Measurements from ENCODE around the gene EPN2. TPM values are rescaled to one million over a fixed set of nuclear protein-coding genes. Genes with fewer than 3 reads are reported as not detected.

Gene EPN2
- polyA plus RNA-seq, 1 donor from 2014 or later: 37.8 TPM

GRCh38 chr17:19291646-19292376 lies 54.6 kb downstream of the EPN2 start:
- no peaks in the 10 kb centered on the region for H3K9me3 ChIP-seq (ENCODE audit: low read length)
- H3K9me2 ChIP-seq (ENCODE audit: insufficient read depth, low read length): no peaks in the 10 kb centered on the region
- no peak overlapping the region for H3K27ac ChIP-seq (ENCODE audit: low read length)
- no peaks in the 10 kb centered on the region for H3K36me3 ChIP-seq (ENCODE audit: insufficient read depth, low read length)
- no peak overlapping the region for H2AFZ ChIP-seq (ENCODE audit: low read depth, low read length)
- no peaks in the 10 kb centered on the region for H3K27me3 ChIP-seq (ENCODE audit: insufficient read depth, low read depth, low read length)
- TF ChIP-seq REST (IDR thresholded peaks at IDR 0.05; ENCODE audit: borderline replicate concordance): no peak
- no peak for TF ChIP-seq SMC3 (conservative IDR thresholded peaks at IDR 0.05; ENCODE audit: poor library complexity)
- no peak for TF ChIP-seq POLR2AphosphoS5 (IDR thresholded peaks at IDR 0.05)
- TF ChIP-seq EZH2 (IDR thresholded peaks at IDR 0.05; ENCODE audit: borderline replicate concordance, insufficient read depth, low read length, poor library complexity, severe bottlenecking): no peak
- no peak for TF ChIP-seq CTCF (IDR thresholded peaks at IDR 0.05; ENCODE audit: poor library complexity, severe bottlenecking)
- no peak for TF ChIP-seq MXI1 (conservative IDR thresholded peaks at IDR 0.05; ENCODE audit: poor library complexity, severe bottlenecking)
- no peak for TF ChIP-seq RAD21 (conservative IDR thresholded peaks at IDR 0.05)
- TF ChIP-seq TAF1 (IDR thresholded peaks at IDR 0.05; ENCODE audit: low read depth): no peak
- no peak for TF ChIP-seq EP300 (conservative IDR thresholded peaks at IDR 0.05; ENCODE audit: poor library complexity, severe bottlenecking)
- no peak overlapping the region for H3K9ac ChIP-seq (ENCODE audit: low read length)
- no peak overlapping the region for H3K4me2 ChIP-seq (ENCODE audit: low read length)
- H3K79me2 ChIP-seq (replicated peaks; ENCODE audit: insufficient read depth, low read length): no peaks in the 10 kb centered on the region
- no peaks in the 10 kb centered on the region for H4K20me1 ChIP-seq (ENCODE audit: insufficient read depth)
- no peaks in the 10 kb centered on the region for H3F3A ChIP-seq (ENCODE audit: insufficient read depth, low read length, poor library complexity, severe bottlenecking)
- H3K4me3 ChIP-seq (ENCODE audit: low read length): no peak overlapping the region

- Histone ChIP-seq H4K20me1 (ENCODE audit: insufficient read depth) (no peaks in the 10 kb centered on the region), H2AFZ (ENCODE audit: low read depth, low read length) (no peak overlapping the region), H3K9ac (ENCODE audit: low read length) (no peak overlapping the region), H3K79me2 (replicated peaks; ENCODE audit: insufficient read depth, low read length) (no peaks in the 10 kb centered on the region), H3K27me3 (ENCODE audit: insufficient read depth, low read depth, low read length) (no peaks in the 10 kb centered on the region), H3K36me3 (ENCODE audit: insufficient read depth, low read length) (no peaks in the 10 kb centered on the region), H3K9me2 (ENCODE audit: insufficient read depth, low read length) (no peaks in the 10 kb centered on the region), H3K4me3 (ENCODE audit: low read length) (no peak overlapping the region), H3K9me3 (ENCODE audit: low read length) (no peaks in the 10 kb centered on the region), H3K27ac (ENCODE audit: low read length) (no peak overlapping the region), H3K4me2 (ENCODE audit: low read length) (no peak overlapping the region), H3F3A (ENCODE audit: insufficient read depth, low read length, poor library complexity, severe bottlenecking) (no peaks in the 10 kb centered on the region)
- no peak for TF ChIP-seq CTCF (IDR thresholded peaks at IDR 0.05; ENCODE audit: poor library complexity, severe bottlenecking)
- no peak for TF ChIP-seq TAF1 (IDR thresholded peaks at IDR 0.05; ENCODE audit: low read depth)
- no peak for TF ChIP-seq EP300 (conservative IDR thresholded peaks at IDR 0.05; ENCODE audit: poor library complexity, severe bottlenecking)
- no peak for TF ChIP-seq SMC3 (conservative IDR thresholded peaks at IDR 0.05; ENCODE audit: poor library complexity)
- TF ChIP-seq POLR2AphosphoS5 (IDR thresholded peaks at IDR 0.05): no peak
- no peak for TF ChIP-seq MXI1 (conservative IDR thresholded peaks at IDR 0.05; ENCODE audit: poor library complexity, severe bottlenecking)
- no peak for TF ChIP-seq REST (IDR thresholded peaks at IDR 0.05; ENCODE audit: borderline replicate concordance)
- TF ChIP-seq EZH2 (IDR thresholded peaks at IDR 0.05; ENCODE audit: borderline replicate concordance, insufficient read depth, low read length, poor library complexity, severe bottlenecking): no peak
- no peak for TF ChIP-seq RAD21 (conservative IDR thresholded peaks at IDR 0.05)
Measured at GRCh38 chr17:19292377-19292711, 55.2 kb downstream of the EPN2 start.
